ENCODE data around the gene TRPC4AP.

DNA sequence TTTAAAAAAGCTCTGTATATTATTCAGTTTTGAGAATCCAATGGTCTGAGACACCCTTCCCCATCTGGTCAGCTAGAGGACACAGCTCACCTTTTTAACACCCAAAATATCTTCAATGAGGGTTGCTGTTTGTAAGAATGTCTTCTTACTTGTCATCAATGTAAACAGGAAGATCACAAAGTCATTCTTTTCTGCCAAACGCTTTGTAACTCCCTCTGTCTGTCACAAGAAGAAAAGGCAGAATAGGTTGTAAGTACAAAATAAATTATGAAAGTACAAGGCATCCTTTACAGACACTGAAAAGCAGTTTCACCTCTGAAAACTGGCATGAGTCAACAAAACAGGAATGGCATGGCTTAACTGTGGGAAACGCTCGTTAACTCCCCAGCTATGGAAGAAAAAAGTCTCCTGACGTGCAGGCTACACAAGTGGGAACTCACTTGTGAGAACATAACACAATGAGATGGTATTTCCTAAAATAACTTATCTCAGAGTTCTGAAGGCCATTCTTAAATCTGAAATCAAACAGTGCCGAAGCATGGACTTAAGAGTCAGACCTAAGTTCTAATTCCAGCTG lies 42.7 kb downstream of the TRPC4AP start:
- TF ChIP-seq REST (IDR thresholded peaks at IDR 0.05; ENCODE audit: insufficient read depth in 1 of 2, low read depth in 2 of 2, low read length in 2 of 2) (no peak), POLR2AphosphoS5 (IDR thresholded peaks at IDR 0.05; ENCODE audit: low read depth, low read length) (no peak), SIN3A (IDR thresholded peaks at IDR 0.05; ENCODE audit: borderline replicate concordance, insufficient read depth, low read length) (no peak), TAF1 (IDR thresholded peaks at IDR 0.05; ENCODE audit: borderline replicate concordance, insufficient read depth, low read length) (no peak)

Data from PFSK-1 (cell line).